ENCODE results near the gene HIP1R. TPM values are rescaled to one million over a fixed set of nuclear protein-coding genes. Genes with fewer than 3 reads are reported as not detected.

HIP1R gene
- total and polyA plus RNA-seq, 2 experiments from 2014 or later: 8.0 to 22.1 TPM

DNA sequence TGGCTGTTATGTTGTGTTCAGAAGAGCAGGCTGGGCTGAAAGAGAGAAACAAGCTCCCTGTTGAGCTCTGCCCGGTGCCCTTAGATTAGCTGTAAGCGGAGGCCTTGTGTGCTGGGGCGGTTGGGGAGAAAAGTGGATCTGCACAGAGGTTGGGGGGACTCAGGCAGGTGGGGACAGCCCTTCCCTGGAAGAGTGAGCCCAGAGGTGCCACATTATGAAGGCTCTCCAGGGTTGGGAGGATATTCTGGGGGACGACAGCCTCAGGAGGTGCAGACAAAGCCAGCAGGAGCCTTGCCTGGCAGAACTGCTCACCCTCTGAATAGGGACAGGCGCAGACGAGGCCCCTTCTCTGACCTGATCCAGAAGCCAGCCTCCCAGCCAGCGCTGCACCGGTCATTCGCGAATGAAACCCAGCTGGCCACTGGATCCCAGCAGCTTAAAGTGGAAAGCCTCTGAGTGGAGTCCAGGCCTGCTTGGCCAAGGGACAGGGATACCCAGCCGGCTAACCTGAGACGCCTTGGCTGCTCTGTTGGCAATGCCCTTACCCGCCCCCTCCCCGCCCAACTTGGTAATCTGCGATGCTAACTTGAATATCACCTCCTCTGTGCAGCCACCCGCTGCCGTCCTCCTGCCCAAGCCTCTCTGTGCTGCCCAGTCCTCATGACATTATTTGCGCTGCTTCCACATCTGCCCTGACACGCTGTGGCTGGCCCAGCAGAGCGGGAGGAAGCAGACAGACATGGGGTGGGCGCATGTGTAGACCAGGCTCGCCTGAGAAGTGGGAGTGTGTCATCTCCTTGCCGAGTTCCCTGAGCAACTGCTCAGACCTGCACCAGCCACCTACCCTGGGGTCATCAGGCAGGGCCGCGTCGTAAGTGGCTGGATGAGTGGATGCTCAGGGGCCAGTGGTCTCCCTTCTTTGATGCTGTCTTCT is 5.6 kb downstream of the HIP1R start:
- Histone ChIP-seq H4K20me1 (replicated peaks; ENCODE audit: insufficient read depth) (peaks cover 26% of the 10 kb centered on the region), H3K4me1 (ENCODE audit: insufficient read depth) (peaks cover 16% of the 10 kb centered on the region), H3K27ac (ENCODE audit: low read depth) (no peak overlapping the region), H2AFZ (no peak overlapping the region), H3K27me3 (ENCODE audit: insufficient read depth) (peaks cover 28% of the 10 kb centered on the region), H3K36me3 (ENCODE audit: insufficient read depth) (no peaks in the 10 kb centered on the region), H3F3A (replicated peaks; ENCODE audit: low read depth) (no peaks in the 10 kb centered on the region), H3K9me2 (ENCODE audit: insufficient read depth) (no peaks in the 10 kb centered on the region), H3K4me3 (no peak overlapping the region), H3K4me2 (no peak overlapping the region), H3K79me2 (replicated peaks; ENCODE audit: insufficient read depth) (peaks cover 7% of the 10 kb centered on the region)
- TF ChIP-seq, protein P1, sequence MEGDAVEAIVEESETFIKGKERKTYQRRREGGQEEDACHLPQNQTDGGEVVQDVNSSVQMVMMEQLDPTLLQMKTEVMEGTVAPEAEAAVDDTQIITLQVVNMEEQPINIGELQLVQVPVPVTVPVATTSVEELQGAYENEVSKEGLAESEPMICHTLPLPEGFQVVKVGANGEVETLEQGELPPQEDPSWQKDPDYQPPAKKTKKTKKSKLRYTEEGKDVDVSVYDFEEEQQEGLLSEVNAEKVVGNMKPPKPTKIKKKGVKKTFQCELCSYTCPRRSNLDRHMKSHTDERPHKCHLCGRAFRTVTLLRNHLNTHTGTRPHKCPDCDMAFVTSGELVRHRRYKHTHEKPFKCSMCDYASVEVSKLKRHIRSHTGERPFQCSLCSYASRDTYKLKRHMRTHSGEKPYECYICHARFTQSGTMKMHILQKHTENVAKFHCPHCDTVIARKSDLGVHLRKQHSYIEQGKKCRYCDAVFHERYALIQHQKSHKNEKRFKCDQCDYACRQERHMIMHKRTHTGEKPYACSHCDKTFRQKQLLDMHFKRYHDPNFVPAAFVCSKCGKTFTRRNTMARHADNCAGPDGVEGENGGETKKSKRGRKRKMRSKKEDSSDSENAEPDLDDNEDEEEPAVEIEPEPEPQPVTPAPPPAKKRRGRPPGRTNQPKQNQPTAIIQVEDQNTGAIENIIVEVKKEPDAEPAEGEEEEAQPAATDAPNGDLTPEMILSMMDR (conservative IDR thresholded peaks at IDR 0.05; ENCODE audit: low read depth in 2 of 2): no peak
- no peak for TF ChIP-seq ZNF114 (CRISPR knock-in tag; IDR thresholded peaks at IDR 0.05)
- TF ChIP-seq, protein P2, sequence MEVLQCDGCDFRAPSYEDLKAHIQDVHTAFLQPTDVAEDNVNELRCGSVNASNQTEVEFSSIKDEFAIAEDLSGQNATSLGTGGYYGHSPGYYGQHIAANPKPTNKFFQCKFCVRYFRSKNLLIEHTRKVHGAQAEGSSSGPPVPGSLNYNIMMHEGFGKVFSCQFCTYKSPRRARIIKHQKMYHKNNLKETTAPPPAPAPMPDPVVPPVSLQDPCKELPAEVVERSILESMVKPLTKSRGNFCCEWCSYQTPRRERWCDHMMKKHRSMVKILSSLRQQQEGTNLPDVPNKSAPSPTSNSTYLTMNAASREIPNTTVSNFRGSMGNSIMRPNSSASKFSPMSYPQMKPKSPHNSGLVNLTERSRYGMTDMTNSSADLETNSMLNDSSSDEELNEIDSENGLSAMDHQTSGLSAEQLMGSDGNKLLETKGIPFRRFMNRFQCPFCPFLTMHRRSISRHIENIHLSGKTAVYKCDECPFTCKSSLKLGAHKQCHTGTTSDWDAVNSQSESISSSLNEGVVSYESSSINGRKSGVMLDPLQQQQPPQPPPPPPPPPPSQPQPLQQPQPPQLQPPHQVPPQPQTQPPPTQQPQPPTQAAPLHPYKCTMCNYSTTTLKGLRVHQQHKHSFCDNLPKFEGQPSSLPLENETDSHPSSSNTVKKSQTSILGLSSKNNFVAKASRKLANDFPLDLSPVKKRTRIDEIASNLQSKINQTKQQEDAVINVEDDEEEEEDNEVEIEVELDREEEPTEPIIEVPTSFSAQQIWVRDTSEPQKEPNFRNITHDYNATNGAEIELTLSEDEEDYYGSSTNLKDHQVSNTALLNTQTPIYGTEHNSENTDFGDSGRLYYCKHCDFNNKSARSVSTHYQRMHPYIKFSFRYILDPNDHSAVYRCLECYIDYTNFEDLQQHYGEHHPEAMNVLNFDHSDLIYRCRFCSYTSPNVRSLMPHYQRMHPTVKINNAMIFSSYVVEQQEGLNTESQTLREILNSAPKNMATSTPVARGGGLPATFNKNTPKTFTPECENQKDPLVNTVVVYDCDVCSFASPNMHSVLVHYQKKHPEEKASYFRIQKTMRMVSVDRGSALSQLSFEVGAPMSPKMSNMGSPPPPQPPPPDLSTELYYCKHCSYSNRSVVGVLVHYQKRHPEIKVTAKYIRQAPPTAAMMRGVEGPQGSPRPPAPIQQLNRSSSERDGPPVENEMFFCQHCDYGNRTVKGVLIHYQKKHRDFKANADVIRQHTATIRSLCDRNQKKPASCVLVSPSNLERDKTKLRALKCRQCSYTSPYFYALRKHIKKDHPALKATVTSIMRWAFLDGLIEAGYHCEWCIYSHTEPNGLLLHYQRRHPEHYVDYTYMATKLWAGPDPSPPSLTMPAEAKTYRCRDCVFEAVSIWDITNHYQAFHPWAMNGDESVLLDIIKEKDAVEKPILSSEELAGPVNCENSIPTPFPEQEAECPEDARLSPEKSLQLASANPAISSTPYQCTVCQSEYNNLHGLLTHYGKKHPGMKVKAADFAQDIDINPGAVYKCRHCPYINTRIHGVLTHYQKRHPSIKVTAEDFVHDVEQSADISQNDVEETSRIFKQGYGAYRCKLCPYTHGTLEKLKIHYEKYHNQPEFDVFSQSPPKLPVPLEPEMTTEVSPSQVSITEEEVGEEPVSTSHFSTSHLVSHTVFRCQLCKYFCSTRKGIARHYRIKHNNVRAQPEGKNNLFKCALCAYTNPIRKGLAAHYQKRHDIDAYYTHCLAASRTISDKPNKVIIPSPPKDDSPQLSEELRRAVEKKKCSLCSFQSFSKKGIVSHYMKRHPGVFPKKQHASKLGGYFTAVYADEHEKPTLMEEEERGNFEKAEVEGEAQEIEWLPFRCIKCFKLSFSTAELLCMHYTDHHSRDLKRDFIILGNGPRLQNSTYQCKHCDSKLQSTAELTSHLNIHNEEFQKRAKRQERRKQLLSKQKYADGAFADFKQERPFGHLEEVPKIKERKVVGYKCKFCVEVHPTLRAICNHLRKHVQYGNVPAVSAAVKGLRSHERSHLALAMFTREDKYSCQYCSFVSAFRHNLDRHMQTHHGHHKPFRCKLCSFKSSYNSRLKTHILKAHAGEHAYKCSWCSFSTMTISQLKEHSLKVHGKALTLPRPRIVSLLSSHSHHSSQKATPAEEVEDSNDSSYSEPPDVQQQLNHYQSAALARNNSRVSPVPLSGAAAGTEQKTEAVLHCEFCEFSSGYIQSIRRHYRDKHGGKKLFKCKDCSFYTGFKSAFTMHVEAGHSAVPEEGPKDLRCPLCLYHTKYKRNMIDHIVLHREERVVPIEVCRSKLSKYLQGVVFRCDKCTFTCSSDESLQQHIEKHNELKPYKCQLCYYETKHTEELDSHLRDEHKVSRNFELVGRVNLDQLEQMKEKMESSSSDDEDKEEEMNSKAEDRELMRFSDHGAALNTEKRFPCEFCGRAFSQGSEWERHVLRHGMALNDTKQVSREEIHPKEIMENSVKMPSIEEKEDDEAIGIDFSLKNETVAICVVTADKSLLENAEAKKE (CRISPR knock-in tag; IDR thresholded peaks at IDR 0.05): no peak
- no peak for TF ChIP-seq NANOG (IDR thresholded peaks at IDR 0.05; ENCODE audit: borderline replicate concordance)
- no peak for TF ChIP-seq REST (IDR thresholded peaks at IDR 0.05; ENCODE audit: unreplicated experiment)
- TF ChIP-seq STAT1 (IDR thresholded peaks at IDR 0.05; ENCODE audit: unreplicated experiment): no peak
- no peak for TF ChIP-seq JUNB (IDR thresholded peaks at IDR 0.05; ENCODE audit: unreplicated experiment)
- no peak for TF ChIP-seq POLR2AphosphoS5 (IDR thresholded peaks at IDR 0.05; ENCODE audit: low read depth)
- no peak for TF ChIP-seq EZH2 (IDR thresholded peaks at IDR 0.05; ENCODE audit: low read depth, unreplicated experiment)
- TF ChIP-seq, protein P3, sequence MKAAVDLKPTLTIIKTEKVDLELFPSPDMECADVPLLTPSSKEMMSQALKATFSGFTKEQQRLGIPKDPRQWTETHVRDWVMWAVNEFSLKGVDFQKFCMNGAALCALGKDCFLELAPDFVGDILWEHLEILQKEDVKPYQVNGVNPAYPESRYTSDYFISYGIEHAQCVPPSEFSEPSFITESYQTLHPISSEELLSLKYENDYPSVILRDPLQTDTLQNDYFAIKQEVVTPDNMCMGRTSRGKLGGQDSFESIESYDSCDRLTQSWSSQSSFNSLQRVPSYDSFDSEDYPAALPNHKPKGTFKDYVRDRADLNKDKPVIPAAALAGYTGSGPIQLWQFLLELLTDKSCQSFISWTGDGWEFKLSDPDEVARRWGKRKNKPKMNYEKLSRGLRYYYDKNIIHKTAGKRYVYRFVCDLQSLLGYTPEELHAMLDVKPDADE (IDR thresholded peaks at IDR 0.05): no peak
- no peak for TF ChIP-seq CREB1 (CRISPR knock-in tag; IDR thresholded peaks at IDR 0.05; ENCODE audit: low read depth)
- TF ChIP-seq ZNF331 (CRISPR knock-in tag; IDR thresholded peaks at IDR 0.05; ENCODE audit: low read depth): no peak
- TF ChIP-seq EZH2phosphoT487 (IDR thresholded peaks at IDR 0.05; ENCODE audit: unreplicated experiment): no peak
- H3K27me3 Mint-ChIP-seq (ENCODE audit: insufficient read depth, low read depth, poor library complexity): peaks cover 45% of the 10 kb centered on the region
- no peak overlapping the region; the same call in 2 of the 3 replicates for H3K4me3 Mint-ChIP-seq
- no peak overlapping the region for H3K27ac Mint-ChIP-seq
- peaks cover 34% of the 10 kb centered on the region for H3K4me1 Mint-ChIP-seq
- no peaks in the 10 kb centered on the region for H3K9me3 Mint-ChIP-seq
- ATAC-seq (no peak), DNase-seq (ENCODE audit: low spot score) (no peak)
- no peaks in the 10 kb centered on the region; the same call in 2 of the 3 replicates for H3K36me3 Mint-ChIP-seq (ENCODE audit: low read depth)

Measured in GM23338 (cell line).